AG04449 (cell line): ENCODE data around the gene UNC5B.

Experiments
- CTCF ChIA-PET: fragments of 350-600 bp; formaldehyde crosslinking; extraction: SDS; loops from one replicate; lab custom pipeline; 2021; ENCODE audit warnings: antibody characterized with exemption; lab: Yijun Ruan, JAX
- POLR2A ChIA-PET: fragments of 400-600, 350-600 bp; formaldehyde crosslinking; extraction: SDS; loops from one replicate; lab custom pipeline; 2020; ENCODE audit warnings: antibody characterized with exemption, inconsistent platforms; lab: Yijun Ruan, JAX
- DNase-seq: peaks from one replicate; pipeline ENCODE4 v3.0.0-alpha.2; 2010; ENCODE audit warnings: low read depth, low spot score
- H3K4me3 ChIP-seq: 2 replicates; pipeline ENCODE4 v1.5.1; 2011; ENCODE audit warnings: low read depth, mild to moderate bottlenecking, control low read depth, low read length
- TF ChIP-seq, protein P1 (sequence below): IDR thresholded peaks from one replicate; pipeline ENCODE4 v1.5.1; 2011; ENCODE audit warnings: mild to moderate bottlenecking, moderate library complexity, low read length, control low read depth, inconsistent platforms; ENCODE audit not compliant: insufficient read depth; ENCODE audit errors: missing control alignments

Gene UNC5B

DNA sequence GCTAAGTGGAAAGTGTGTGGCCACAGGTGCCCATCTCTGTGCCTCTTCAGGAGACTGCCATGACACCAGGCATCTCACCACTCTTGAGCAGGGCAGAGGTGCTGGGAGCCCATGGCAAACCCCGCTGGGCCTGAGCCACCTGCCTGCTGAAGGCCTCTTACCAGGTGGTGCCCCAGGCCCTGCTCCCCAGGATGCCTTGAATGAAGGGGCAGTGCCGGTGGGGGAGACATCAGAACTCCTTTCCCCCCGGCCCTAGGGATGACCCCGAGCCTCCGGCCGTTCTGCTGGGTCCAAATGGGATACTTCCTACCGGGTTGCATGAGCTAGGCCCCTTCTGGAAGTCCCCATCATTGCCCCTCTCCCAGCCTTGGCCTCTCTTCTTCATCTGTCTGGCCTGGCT, 37.6 kb downstream of the UNC5B start:
- CTCF ChIA-PET = interaction anchor here (0.7 to 1.0 kb wide), 3 partner anchors 15 to 35 kb away, joined by 3 to 4 read pairs (median 3); no protein-coding TSS in a partner anchor
- DNase-seq = no peak
- TF ChIP-seq, protein P1, sequence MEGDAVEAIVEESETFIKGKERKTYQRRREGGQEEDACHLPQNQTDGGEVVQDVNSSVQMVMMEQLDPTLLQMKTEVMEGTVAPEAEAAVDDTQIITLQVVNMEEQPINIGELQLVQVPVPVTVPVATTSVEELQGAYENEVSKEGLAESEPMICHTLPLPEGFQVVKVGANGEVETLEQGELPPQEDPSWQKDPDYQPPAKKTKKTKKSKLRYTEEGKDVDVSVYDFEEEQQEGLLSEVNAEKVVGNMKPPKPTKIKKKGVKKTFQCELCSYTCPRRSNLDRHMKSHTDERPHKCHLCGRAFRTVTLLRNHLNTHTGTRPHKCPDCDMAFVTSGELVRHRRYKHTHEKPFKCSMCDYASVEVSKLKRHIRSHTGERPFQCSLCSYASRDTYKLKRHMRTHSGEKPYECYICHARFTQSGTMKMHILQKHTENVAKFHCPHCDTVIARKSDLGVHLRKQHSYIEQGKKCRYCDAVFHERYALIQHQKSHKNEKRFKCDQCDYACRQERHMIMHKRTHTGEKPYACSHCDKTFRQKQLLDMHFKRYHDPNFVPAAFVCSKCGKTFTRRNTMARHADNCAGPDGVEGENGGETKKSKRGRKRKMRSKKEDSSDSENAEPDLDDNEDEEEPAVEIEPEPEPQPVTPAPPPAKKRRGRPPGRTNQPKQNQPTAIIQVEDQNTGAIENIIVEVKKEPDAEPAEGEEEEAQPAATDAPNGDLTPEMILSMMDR = no peak
- POLR2A ChIA-PET = no interaction called here
- no peak overlapping the region for H3K4me3 ChIP-seq

DNA sequence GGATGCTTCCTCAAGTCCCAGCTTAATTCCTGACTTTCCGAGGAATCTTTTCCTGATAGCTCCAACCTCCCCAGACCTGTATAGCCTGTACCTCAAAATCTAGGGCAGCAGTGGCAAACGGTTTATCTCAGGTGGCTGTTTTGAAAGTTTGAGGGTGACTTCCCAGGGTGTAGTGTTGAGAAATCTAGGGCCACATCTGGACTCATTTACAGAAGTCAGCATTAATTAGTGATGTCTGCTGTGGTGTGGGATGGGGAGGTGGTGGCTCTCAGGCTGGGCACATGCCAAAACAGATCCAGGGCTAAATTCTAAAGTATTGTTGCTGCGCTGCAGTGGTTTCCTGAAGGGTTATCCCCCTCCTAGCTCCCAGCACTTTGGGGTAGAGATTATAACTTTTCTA, 38.0 kb downstream of the UNC5B start:
- no peak overlapping the region for H3K4me3 ChIP-seq
- CTCF ChIA-PET = interaction anchor here (0.7 to 1.0 kb wide), 3 partner anchors 15 to 34 kb away, joined by 3 to 4 read pairs (median 3); no protein-coding TSS in a partner anchor
- TF ChIP-seq, protein P1 = no peak
- DNase-seq = no peak
- POLR2A ChIA-PET = no interaction called here

DNA sequence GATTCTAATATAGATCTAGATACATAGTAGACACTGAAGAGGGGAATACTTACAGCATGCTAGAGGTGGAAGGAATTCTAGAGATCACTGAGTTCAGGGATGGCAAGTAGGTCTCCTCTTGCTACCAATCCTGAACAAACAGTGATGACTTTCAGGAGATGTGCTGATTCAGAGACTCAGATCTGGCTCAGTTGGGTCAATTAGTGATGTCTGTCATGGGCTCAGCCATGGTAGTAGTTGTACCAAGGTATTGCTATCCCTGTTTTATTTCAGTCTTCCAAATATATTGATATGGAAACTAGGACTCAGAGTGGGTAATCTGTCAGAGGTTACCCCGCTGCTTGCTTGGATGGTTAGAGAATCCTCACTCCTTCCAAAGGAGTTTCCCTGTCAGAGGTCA, 38.5 kb downstream of the UNC5B start:
- no peak for DNase-seq
- CTCF ChIA-PET = interaction anchor here (0.7 to 1.0 kb wide), 3 partner anchors 16 to 34 kb away, joined by 3 to 4 read pairs (median 3); no protein-coding TSS in a partner anchor
- POLR2A ChIA-PET = no interaction called here
- no peak overlapping the region for H3K4me3 ChIP-seq
- TF ChIP-seq, protein P1 = no peak

DNA sequence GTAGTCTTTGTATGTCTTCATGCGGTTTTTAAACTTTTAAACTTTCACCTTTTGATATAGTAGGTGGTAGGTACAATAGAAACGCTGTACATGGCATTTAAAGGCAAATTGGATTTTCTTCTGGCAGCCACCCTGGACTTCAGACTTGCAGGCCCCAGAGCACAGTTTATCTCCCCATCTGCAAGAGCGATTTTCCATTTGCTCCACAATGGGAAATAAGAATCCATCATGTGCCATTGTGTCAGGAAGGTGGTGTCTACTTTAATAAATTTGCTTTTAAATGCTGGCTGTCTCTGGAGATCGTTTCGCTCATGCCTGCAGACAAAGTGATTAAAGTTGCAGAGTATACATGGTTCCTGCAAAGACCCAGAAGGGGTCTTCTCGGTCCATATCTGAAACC, 38.9 kb downstream of the UNC5B start:
- ChIA-PET POLR2A (no interaction called here), CTCF (no interaction called here)
- DNase-seq = no peak
- no peak overlapping the region for H3K4me3 ChIP-seq
- TF ChIP-seq, protein P1 = no peak

DNA sequence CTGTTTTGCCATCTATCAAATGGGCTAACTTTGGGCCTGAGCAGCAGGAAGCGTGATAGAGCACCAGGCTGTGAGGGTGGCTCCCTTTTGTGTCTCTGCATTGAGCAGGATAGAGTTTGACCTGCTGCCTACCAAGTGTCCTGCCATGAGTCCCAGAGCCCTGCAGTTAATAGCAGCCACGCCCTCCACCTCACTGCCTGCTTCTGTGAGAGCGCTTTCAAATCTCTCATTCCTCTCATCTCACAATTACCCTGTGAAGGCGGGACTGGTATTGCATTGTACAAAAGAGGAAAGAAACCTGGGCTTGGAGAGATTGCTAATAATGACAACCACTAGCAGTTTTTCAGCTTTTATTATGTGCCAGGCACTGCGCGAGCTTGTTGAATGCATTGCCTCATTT, 39.9 kb downstream of the UNC5B start:
- H3K4me3 ChIP-seq = no peak overlapping the region
- no peak for DNase-seq
- ChIA-PET POLR2A (interaction anchor here (1.1 kb wide), 1 partner anchor 7 kb away, joined by 4 read pairs; no protein-coding TSS in a partner anchor), CTCF (interaction anchor here (1.4 to 2.0 kb wide), 2 partner anchors 10 to 18 kb away, joined by 4 to 5 read pairs; no protein-coding TSS in a partner anchor)
- TF ChIP-seq, protein P1 = no peak

DNA sequence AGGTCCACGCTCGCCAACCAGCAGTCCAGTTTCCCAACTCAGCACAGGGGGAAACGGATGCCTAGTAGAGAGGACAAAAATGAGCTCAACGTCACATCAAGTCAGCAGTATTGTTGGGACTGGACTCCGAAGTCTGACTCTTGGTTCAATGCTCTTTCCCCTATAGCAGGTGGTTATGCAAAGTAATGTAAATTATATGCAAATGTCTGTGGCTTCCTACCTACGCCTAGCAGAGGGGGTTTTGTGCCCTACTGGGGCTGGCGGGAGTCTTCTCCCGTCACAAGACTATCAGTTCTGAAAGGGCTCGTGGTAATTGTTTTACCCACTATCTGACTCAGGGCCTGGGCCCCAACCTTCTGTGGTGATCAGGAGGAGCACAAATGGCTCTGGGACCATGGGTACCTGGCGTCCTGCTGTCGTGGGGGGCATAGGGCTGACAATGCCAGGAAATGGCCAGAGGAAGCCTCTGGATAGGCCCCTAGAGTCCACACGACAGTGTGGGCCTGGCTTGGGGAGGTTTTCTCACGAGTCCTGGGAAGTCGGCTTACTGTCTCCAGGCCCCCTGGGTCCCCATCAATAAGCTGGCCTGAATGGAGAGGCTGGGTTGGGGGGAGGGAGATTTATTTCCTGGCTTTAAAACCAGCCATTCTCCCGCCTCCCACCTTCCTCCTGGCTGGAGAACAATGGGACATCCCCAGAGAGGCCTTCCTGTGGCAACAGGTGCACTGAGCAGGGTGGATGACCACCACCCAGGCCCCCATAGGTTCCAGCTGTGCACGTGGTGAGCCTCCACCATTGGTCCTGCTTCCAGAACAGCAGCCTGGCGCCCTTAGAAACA, 41.8 kb downstream of the UNC5B start:
- POLR2A ChIA-PET = no interaction called here
- no peak overlapping the region for H3K4me3 ChIP-seq
- CTCF ChIA-PET = interaction anchor here (1.0 to 7.8 kb wide), 7 partner anchors 9 to 329 kb away, joined by 3 to 101 read pairs (median 4); no protein-coding TSS in a partner anchor
- DNase-seq = no peak
- TF ChIP-seq, protein P1 = no peak
